ENCODE results near the gene DEAF1.
"Not testable (repeated sequence)": the region's sequence is repeated elsewhere in the genome, so short reads cannot be mapped to it uniquely, and the experiment has no call there.

Gene DEAF1

DNA sequence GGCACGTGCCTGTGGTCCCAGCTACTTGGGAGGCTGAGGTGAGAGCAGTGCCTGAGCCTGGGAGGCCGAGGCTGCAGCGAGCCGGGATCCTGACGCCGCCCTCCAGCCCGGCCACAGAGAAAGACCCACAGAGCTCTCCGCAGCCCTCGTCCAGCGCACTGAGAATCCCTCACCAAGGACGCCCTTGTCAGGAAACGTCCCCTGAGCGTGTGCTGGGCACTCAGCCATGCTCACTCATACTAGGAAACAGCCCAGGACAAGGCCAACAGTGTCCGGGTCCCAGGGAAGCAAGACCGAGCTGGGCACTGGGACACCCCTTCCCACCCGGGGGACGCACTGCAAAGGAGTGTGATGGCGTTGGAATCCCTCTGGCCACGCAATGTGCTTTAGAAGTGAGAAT lies 14.5 kb downstream of the DEAF1 start:
- DNase-seq (ENCODE audit: low read depth), result no peak

DNA sequence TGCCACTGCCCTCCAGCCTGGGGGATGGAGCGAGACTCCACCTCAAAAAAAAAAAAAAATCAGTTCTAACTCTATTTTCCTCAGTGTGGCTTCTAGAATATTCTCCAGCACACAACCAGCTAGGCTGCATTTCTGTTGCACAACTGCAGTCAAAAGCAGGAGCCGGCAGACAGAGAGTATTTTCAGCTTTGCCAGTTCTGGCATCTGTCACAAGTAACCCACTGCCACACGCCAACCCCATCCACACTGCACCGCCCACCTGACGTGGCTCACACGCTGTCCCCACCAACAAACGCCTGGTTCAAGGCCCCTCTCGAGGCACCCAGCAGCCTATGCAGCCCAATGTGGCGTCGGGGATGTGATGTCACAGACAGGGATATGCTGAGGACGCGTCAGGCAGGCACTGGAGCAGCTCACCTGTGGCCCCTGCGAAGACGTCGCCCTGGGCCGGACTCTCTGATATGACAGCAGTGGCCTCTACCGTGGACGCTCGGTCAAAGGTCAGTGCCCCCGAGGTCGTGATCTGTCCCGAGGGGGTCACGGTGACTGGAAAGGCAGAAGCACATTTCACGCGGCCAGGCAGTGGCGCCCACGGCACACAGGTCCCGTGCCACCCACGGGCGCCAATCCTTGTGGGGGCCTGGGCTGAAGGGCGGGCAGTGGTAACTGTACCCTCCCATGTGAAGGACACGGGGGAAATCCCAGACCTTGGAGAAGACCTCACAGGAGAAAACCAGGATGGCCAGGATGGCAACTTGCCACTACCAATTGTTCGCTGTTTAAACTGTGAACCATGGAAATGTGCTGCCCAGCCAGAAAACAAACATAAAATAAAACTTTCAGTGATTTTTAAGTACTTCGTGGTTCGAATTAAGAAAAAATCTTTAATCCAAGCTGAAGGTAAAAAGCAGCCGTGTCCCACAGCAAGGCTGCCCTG lies 15.5 kb downstream of the DEAF1 start:
- DNase-seq (ENCODE audit: low read depth), result no peak

DNA sequence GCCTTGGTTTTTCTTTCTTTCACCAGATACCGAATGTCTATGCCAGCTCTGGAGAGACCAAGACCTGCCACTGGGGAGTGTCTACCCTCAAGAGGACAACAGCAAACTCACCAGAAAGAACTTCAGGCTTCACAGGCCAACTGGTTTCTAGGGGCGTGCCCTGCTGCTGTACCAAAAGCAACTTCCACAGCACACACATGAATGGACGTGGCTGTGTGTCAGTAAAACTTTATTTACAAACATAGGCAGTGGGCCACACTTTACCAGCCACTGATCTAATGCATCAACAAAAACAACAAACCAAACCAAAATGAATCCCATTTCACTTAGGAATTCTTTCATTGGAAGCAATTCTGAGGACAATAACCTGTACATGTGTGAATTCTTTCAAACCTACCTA lies 16.7 kb downstream of the DEAF1 start:
- no peak for DNase-seq (ENCODE audit: low read depth)

DNA sequence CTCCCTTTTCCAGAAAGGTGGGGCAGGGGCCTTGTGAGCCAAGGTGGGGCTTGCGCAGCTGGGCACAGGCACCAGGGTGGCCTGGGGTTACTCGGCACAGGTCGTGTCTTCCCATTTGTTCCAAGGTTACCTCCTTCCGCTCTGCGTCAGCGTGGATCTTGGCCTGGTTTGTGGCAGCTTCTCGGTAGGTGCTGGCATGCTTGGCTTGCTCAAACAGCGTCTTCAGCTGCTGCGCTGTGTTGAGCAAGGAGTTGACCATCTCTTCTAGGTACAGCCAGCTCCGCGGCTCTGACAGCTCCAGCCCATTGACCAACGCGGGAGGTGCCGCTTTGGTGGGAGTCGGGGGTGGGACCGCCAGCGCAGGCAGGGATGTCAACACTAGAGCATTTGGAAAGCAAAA lies 20.6 kb downstream of the DEAF1 start:
- DNase-seq (ENCODE audit: low read depth), result no peak

DNA sequence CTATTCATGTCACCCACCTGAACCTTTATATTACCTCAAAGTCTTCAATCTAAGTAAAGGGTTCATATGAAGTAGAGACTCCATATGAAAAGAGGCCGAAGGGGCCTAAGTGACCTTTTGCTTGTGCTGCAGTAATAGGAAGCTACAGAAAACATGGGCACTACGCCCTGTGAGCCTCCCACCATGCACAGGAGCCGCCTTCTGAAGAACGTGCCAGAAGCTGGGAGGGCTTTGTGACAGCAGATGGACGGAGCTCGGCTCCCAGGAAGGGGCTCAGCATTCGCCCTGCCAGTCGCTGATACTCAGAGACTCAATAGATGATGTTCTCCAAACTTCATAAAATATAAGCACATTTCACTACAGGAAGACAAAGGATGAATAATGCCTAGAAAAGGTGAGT lies 21.2 kb downstream of the DEAF1 start:
- DNase-seq (ENCODE audit: low read depth), result no peak

DNA sequence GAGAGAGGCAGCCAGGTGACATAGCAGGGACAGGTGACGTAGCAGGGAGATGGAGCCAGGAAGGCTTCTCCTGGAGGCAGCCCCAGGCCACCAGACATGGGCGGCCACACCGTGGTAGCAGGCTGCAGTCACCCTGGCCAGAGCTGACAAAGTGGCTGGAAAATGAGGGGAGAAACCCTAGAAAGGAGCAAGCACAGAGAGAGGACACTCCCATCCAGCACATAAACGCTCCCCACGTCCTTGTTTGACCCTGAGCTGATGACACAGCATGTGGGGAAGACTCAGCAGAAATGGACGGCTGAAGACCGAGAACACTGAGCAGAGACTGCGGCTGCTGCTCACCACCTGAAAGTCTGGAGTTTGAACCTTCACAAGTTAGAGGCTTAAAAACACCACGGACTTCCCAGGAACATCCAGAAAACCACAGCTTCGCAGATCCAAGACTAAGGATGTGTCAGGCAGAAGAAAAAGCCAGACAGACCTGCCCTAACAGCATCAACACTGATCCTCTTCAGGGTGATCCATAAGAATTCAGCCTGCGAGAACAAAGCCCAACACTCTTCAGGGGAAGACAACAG lies 29.2 kb downstream of the DEAF1 start:
- no peak for DNase-seq (ENCODE audit: low read depth)

DNA sequence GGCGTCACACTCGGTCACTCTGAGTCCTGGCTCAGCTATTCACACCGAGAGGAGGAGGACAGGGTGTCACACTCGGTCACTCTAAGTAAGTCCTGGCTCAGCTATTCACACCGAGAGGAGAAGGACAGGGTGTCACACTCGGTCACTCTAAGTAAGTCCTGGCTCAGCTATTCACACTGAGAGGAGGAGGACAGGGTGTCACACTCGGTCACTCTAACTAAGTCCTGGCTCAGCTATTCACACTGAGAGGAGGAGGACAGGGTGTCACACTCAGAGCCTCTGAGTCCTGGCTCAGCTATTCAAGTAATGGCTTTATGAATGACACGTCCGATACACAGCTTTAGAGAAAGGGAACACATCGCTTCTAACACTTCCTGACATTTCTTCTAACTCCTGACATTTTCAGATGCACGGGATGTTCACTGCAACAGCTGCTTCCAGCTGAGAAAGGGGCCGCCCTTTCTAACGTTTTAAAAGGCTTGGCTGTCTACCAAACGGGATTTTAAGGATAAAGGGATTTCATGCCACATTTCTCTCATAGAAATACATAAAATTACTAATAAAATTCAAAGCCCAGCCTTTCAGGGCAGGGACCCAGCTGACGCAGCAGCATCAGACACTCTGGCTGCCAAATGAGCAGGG lies 29.8 kb downstream of the DEAF1 start:
- DNase-seq (ENCODE audit: low read depth), result no peak

DNA sequence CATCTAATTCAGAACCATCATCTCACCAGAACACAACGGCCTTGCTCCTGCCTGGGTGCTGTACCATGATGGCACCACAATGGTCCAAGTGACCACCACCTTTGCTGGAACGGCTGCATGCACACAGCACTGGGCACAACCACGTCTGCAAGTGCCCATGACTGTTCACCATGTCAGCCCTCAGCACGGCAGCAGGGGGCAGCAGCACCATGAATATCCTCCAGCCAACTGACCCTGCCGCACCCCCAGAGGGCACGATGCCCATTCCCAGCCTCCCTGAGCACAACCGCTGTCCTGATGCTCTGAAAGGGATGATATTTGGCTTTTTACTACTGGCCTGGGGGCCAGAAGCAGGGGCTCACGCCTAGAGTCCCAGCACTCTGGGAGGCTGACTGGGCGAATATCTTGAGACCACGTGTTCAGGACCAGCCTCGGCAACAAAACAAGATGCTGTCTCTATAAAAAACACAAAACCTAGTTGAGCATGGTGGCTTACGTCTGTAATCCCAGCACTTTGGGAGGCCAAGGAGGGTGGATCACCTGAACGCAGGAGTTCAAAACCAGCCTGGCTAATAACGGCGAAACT lies 32.2 kb downstream of the DEAF1 start:
- DNase-seq (ENCODE audit: low read depth), result peak; percentile 11

DNA sequence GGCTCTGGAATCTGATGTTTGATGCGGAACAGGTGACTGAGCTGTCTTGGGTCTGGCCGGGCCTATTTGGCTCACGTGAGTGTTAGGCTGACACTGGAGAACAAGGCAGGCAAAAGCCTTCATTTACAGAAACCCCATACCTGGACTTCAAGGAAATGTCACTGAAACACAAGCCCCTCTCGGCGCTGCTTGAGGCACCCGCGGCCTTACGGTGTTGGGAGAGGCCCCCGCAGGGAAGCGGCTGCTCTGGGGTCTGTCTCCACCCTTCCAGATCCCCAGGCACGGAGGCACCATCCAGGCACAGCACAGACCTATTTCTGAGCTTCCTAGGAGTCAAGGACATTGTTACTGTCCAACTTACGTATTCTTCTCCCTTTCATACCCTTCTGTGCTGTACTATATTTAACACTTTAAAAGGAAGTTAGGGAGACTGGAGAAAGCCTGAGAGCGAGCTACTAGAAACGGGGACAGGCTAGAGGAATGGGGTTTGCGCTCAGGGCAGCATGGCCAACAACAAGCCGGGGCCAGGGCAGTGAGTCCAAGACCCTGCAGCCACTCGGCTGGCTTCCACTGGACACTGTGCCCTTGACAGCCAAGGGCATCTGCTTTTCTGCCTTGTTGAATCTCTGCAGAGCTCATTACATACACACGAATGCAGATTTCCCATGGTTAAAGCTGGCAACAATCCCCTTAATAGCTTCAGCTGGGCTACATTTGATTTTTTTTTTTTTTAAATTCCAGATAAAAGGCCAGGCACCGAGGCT lies 34.2 kb downstream of the DEAF1 start:
- DNase-seq (ENCODE audit: low read depth), result no peak

DNA sequence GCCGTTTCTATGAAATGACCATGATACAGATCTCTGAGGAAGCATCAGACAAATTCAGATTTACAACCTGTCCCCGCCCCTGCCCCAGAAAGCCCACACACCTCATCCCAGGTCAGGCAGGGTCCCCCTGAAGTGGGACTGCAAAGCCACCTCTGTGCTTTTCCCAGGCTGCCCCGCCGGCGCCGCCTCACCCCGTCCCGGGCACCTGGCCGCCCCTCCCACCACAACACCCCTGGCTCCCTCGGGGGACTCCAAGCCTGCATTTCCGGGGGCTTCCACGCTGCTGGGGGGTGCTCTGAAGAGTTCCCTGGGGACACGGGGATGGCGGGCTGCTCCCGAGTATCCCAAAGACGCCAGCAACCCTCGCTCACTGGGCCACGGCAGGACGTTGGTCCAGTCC lies 34.7 kb downstream of the DEAF1 start:
- no peak for DNase-seq (ENCODE audit: low read depth)

DNA sequence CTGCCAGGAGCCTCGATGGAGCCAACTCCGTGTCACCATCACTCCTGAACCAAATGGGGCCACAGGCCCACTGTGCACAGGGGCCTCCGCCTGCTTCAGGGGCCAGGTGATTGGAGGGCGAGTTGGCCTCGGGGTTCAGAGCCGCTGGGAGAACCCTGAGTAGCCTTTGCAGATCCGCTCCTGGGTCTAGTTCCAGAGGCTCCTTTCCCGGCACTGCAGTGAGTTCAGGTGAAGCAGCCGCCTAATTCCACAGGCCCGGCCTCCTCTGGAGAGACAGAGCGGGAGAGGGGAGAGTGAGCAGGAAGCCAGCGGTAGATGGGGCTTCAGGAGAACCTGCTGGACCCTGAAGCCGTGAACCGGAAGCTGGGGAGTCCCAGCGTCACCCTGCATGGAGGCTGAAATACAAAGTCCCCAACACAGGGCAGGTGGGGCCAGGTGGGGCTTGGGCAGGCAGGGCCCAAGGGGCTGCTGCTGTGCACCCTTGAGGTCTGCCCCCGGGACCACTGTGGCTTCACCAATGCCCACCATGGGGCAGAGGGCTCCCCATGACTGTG lies 35.4 kb downstream of the DEAF1 start:
- no peak for DNase-seq (ENCODE audit: low read depth)

DNA sequence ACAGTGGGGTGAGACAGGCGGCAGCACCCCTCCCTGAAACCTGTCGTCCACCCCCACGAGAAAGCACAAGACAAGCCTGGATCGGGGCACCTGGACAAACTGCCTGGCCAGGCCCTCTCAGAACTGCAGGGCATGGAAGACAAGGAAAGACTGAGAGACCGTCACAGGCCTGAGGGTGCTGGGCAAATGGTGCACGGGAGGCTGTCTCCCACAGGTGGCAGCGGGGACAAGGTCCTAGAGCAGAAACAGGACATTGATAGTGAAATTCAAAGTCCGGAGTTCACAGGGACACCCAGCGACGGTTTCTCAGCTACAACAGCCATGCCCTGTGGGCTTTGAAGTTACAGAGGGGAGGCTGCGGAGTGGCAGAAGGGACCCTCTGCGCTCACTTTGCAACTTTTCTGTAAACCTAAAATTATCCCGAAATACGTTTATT lies 37.3 kb downstream of the DEAF1 start:
- DNase-seq (ENCODE audit: low read depth), result no peak

DNA sequence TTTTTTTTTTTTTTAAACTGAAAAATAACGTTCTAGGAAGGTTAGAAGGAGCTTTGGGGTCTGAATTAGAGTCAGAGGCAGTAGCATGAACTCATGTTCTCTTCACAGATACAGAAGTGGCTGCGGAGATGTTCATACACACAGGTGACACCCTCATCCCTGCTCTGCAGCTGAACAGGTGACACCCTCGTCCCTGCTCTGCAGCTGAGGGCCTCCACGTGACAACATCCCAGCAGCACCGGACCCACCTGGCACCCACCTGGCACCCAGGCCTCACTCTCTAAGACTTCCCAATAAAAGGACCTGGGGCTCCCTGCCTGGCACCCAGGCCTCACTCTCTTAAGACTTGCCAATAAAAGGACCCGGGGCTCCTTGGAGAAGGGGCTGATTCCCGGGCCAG lies 38.2 kb downstream of the DEAF1 start:
- DNase-seq (ENCODE audit: low read depth), result no peak

DNA sequence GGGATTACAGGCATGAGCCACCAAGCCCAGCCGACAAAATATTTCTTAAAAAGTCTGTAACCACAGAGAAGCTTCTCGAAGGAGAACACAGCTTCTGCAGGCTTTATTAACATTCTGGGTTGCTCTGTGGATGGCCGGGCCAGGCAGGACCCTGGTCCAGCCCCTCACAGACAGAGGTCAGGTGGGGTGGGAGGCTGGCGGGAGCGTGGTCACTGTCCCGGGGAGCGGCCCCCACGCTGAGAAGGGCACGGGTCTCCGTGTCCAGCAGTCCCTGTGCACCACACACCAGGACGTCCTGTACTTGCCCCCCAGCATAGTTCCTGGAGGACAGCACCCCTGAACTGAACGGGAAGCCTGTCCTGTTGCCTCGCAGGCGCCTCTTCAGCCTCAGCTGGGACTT lies 38.6 kb downstream of the DEAF1 start:
- no peak for DNase-seq (ENCODE audit: low read depth)

DNA sequence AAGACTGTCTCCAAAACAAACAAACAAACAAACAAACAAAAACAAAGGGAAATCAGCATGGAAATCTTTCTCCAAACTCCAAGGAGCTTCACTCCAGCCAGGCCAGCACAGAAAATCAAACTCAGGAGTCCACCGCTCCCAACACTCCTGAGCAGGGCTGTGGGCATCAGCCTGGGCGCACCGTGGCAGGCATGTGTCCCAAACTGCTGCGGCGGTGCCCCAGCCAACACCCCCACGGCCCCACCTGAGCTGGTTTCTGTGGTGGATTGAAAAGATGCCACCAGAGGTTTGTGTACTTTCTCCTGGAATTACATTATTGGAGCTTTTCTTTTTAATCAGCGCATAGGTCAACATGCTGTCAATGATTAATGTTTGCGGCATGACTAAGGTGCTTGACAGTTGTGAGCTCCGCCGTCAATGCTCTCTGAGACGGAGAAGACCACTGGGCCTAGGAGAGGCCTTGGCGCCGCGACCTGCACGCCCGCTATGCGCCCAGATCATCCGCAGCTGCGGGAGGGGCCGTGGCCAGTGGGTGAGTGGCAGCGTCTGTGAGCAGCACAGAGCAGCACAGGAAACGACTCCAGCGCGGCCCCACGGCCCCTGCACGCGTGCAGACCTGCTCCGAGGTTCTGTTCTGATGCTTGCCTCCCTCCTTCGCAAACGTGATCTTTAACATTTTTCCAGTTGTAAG lies 39.8 kb downstream of the DEAF1 start:
- no peak for DNase-seq (ENCODE audit: low read depth)

DNA sequence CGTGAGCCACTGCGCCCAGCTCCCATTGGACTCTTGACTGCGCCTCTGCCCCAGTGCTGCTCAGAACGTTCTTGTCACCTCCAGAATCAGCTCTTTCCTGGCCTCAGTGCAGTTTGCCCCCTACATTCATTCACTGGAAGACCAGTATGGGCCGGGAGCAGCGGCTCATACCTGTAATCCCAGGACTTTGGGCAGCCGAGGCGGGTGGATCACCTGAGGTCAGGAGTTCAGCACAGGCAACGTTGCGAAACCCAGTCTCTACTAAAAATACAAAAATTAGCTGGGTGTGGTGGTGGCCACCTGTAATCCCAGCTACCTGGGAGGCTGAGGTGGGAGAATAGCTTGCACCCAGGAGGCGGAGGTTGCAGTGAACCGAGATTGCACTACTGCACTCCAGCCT lies 40.6 kb downstream of the DEAF1 start:
- DNase-seq (ENCODE audit: low read depth), result not testable (repeated sequence)

DNA sequence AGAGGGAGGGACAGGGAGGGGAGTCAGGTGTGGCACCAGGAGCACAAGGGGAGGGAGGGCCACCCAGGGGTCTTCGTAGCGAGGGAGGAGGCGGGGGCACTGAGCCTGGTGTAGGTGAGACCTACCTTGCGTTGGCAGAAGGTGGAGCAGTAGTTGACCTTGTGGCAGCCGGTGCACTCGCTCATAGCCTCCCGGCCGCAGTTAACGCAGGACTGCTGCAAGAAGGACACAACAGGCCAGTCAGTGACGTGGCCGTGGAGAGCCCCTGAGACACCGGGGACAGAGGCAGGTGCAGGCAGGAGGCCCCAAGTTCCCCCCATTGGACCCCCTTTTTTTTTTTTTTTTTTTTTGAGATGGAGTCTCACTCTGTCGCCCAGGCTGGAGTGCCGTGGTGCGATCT lies 41.2 kb downstream of the DEAF1 start:
- no peak for DNase-seq (ENCODE audit: low read depth)

DNA sequence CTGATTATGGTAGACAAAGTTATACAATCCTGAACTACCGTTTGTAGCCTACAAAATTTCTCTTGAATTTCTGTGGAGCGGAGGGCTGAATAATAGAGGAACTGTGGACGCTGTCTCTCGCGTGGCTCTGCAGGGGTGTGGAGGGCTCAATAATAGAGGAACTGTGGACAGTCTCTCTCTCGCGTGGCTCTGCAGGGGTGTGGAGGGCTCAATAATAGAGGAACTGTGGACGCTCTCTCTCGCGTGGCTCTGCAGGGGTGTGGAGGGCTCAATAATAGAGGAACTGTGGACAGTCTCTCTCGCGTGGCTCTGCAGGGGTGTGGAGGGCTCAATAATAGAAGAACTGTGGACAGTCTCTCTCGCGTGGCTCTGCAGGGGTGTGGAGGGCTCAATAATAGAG lies 41.9 kb downstream of the DEAF1 start:
- not testable (repeated sequence) for DNase-seq (ENCODE audit: low read depth)

DNA sequence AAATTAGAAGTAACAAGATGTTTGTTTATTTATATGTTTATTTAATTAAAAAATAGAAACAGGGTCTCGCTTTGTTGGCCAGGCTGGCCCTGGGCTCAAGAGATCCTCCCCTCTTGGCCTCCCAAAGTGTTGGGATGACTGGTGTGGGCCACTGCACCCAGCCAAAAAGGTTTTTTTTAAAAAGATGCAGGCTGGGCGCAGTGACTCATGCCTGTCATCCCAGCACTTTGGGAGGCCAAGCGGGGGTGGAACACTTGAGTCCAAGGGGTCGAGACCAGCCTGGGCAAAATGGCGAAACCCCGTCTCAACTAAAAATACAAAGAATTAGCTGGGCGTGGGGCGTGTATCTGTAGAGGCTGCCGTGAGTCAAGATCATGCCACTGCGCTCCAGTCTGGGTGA lies 44.5 kb downstream of the DEAF1 start:
- DNase-seq (ENCODE audit: low read depth), result no peak

DNA sequence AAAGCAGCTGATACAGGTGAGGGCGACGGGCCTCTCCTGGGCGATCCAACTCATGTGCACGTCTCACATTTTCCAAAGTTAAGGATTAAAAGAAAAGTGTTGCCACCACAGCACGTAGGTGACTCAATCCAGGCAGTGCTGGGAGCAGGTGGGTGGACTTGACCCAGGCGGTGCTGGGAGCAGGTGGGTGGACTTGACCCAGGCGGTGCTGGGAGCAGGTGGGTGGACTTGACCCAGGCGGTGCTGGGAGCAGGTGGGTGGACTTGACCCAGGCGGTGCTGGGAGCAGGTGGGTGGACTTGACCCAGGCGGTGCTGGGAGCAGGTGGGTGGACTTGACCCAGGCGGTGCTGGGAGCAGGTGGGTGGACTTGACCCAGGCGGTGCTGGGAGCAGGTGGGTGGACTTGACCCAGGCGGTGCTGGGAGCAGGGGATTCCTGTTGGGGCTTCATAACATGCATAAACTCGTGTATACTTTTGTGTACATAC lies 47.3 kb downstream of the DEAF1 start:
- DNase-seq (ENCODE audit: low read depth), result not testable (repeated sequence)

DNA sequence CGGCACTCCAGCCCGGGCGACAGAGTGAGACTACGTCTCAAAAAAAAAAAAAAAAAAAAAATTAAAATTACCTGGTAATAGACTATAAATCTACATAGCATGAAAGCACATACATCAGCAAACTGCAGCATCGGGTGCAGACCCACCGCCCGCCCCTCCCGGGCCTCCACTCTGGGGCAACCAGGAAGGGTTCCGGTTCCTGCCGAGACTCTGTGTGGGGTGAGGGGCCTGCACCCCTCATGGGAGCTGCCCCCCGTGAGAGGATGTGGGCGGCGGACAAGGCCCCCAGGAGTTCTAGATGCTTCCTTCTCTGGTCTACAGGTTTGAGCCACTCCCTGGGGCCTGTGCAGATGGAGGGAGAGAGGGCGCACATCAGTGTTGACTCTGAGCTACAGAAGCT lies 48.8 kb downstream of the DEAF1 start:
- no peak for DNase-seq (ENCODE audit: low read depth)
